Gastrocnemius medialis (tissue), 4 donors: ENCODE results near the gene GPR37. TPM values are rescaled to one million over a fixed set of nuclear protein-coding genes. Genes with fewer than 3 reads are reported as not detected.
A peak's percentile ranks its signal among the peaks of the same experiment; 100 is the strongest.

Experiments
- ATAC-seq, 2 donors: fragments of 150-250 bp; one replicate each; pipeline ENCODE4 v1.9.1; 2016
- DNase-seq, 2 donors: peaks; one replicate each; pipeline ENCODE4 v3.0.0-alpha.2; 2019
- H3K27ac ChIP-seq, 4 donors: fragments of 200-600 bp; sonication (generic); 1 replicate in 1 of 4; 2 replicates in 3 of 4; pipeline ENCODE4 v1.5.1; 2016 to 2018; ENCODE audit warnings: mild to moderate bottlenecking in 2 of 4, moderate library complexity in 1 of 4
- H3K27me3 ChIP-seq, 3 donors: fragments of 200-600 bp; sonication (generic) in 2 of 3; 1 replicate in 1 of 3; 2 replicates in 2 of 3; pipeline versions ENCODE4 v1.5.1 to v1.6.0; 2016 to 2019; ENCODE audit warnings: mild to moderate bottlenecking in 1 of 3, moderate library complexity in 1 of 3
- H3K36me3 ChIP-seq, 2 donors: fragments of 200-600 bp; sonication (generic) in 1 of 2; one replicate each; pipeline ENCODE4 v1.5.1; 2017 to 2018
- H3K4me1 ChIP-seq, 2 donors: fragments of 200-600 bp; sonication (generic) in 1 of 2; one replicate each; pipeline ENCODE4 v1.5.1; 2016 to 2017; ENCODE audit warnings: mild to moderate bottlenecking in 2 of 2
- H3K4me3 ChIP-seq, 4 donors: fragments of 200-600 bp; sonication (generic) in 3 of 4; 1 replicate in 1 of 4; 2 replicates in 3 of 4; pipeline ENCODE4 v1.5.1; 2016 to 2019; ENCODE audit warnings: mild to moderate bottlenecking in 2 of 4
- H3K9me3 ChIP-seq, 3 donors: fragments of 200-600 bp; sonication (generic) in 2 of 3; 1 replicate in 1 of 3; 2 replicates in 2 of 3; pipeline ENCODE4 v1.5.1; 2016 to 2019
- POLR2A ChIP-seq, 2 donors: fragments of 450-650 bp; IDR thresholded peaks; one replicate each; pipeline ENCODE4 v1.6.1; 2017; ENCODE audit warnings: antibody characterized with exemption in 2 of 2, mild to moderate bottlenecking in 2 of 2, moderate library complexity in 2 of 2
- in situ Hi-C, 4 donors: fragments of 200-750 bp; cut with MboI; loops; one replicate each; pipeline versions ENCODE4 v1.15.0 to v1.8.0; 2017; ENCODE audit warnings: low sequenced_read_pairs in 4 of 4
- intact Hi-C: fragments of 100-400 bp; cut with DNase I; formaldehyde crosslinking; loops from one replicate; pipeline ENCODE4 v1.15.1; 2023; ENCODE audit warnings: low total_unique reads
- total RNA-seq, 4 donors: library from RNA; depleted of rRNA; stranded (reverse); fragments of >200 nt; gene quantifications; one replicate each; pipeline versions ENCODE4 v1.1.0 to v1.2.3, GENCODE V29; 2016
- TF ChIP-seq, protein P1 (sequence below), 5 experiments: fragments of 450-650 bp in 3 of 5; fragments of 200-600 bp in 2 of 5; sonication (generic) in 2 of 5; IDR thresholded peaks in 4 of 5; conservative IDR thresholded peaks in 1 of 5; 1 replicate in 4 of 5; 2 replicates in 1 of 5; pipeline ENCODE4 v1.5.1; 2016 to 2019; ENCODE audit warnings: antibody characterized with exemption in 5 of 5, mild to moderate bottlenecking in 3 of 5, moderate library complexity in 3 of 5

GPR37 gene
- total RNA-seq, 4 donors from 2014 or later: 0.29 to 1.6 (median 0.71) TPM

DNA sequence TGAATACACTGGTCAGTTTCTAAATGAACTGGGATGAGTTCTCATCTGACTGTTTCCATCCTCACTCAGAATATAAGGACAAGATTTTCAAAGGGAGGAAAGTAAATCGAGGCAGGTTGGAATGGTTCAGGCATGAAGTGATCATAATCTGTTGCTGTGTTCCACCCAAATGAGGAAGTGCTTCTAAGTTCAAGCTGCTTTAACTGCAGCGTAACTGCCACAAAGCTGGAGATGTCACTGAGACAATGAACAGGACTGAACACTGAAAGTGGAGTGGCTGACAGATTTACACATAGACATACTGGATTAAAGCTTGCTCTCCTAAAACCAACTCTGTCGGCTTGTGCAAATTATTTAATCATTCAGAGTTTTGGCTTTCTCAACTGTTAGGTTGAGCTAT is 66.6 kb downstream of the GPR37 start:
- DNase-seq (no peak), ATAC-seq (no peak)
- no peaks in the 10 kb centered on the region for H3K36me3 ChIP-seq
- in situ Hi-C loops: no loop called here
- H3K4me3 ChIP-seq: no peak overlapping the region
- H3K9me3 ChIP-seq: no peaks in the 10 kb centered on the region
- intact Hi-C loops: no loop called here
- no peaks in the 10 kb centered on the region for H3K27me3 ChIP-seq
- H3K27ac ChIP-seq: peak overlapping the region in 1 of 4 donors; percentile 29
- peaks cover 0 to 26% of the 10 kb centered on the region in 2 donors for H3K4me1 ChIP-seq
- TF ChIP-seq POLR2A (IDR thresholded peaks at IDR 0.05): no peak
- TF ChIP-seq, protein P1, sequence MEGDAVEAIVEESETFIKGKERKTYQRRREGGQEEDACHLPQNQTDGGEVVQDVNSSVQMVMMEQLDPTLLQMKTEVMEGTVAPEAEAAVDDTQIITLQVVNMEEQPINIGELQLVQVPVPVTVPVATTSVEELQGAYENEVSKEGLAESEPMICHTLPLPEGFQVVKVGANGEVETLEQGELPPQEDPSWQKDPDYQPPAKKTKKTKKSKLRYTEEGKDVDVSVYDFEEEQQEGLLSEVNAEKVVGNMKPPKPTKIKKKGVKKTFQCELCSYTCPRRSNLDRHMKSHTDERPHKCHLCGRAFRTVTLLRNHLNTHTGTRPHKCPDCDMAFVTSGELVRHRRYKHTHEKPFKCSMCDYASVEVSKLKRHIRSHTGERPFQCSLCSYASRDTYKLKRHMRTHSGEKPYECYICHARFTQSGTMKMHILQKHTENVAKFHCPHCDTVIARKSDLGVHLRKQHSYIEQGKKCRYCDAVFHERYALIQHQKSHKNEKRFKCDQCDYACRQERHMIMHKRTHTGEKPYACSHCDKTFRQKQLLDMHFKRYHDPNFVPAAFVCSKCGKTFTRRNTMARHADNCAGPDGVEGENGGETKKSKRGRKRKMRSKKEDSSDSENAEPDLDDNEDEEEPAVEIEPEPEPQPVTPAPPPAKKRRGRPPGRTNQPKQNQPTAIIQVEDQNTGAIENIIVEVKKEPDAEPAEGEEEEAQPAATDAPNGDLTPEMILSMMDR (IDR thresholded peaks at IDR 0.05 in 4 of 5, conservative IDR thresholded peaks at IDR 0.05 in 1 of 5): no peak

DNA sequence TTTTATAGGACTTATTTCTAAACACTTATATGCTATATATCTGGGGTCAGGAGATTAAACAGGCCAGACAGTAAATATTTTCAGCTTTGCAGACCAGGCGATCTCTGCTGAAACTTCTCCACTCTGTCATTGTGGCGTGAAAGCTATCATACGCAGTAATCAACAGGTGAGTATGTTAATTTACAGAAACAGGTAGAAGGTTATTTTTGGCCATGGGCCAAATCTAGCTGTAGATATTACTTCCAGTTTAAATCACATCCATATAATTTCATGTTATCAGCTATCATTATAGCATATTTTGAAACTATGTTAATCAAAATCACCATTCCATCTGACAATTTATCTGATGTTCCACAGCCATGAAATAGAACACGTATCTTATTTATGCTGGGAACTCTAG is 67.8 kb downstream of the GPR37 start:
- DNase-seq (no peak), ATAC-seq (no peak)
- Histone ChIP-seq H3K9me3 (no peaks in the 10 kb centered on the region), H3K27me3 (no peaks in the 10 kb centered on the region), H3K4me1 (peaks cover 0 to 22% of the 10 kb centered on the region in 2 donors), H3K36me3 (no peaks in the 10 kb centered on the region), H3K27ac (no peak overlapping the region), H3K4me3 (no peak overlapping the region)
- no peak for TF ChIP-seq POLR2A (IDR thresholded peaks at IDR 0.05)
- TF ChIP-seq, protein P1 (IDR thresholded peaks at IDR 0.05 in 4 of 5, conservative IDR thresholded peaks at IDR 0.05 in 1 of 5): no peak
- intact Hi-C loops: no loop called here
- in situ Hi-C loops: no loop called here

Other genes starting within 250 kb of the GPR37 start
- gene POT1, start 164.0 kb upstream of the GPR37 start, total RNA-seq: 10 to 100 TPM in 2 of 4 donors, 1 to 10 TPM in 2; 5.1 to 20.3 (median 10.4) TPM